Measurements from ENCODE around the gene MMP24. TPM values are rescaled to one million over a fixed set of nuclear protein-coding genes. Genes with fewer than 3 reads are reported as not detected.
"Not testable (repeated sequence)": the region's sequence is repeated elsewhere in the genome, so short reads cannot be mapped to it uniquely, and the experiment has no call there.

MMP24 gene
- total RNA-seq, 2 donors from 2014 or later = 0.96 to 1.7 TPM

GRCh38 chr20:35196313-35196712, 30.2 kb upstream of the MMP24 start:
- intact Hi-C loops (cut with DNase I) = no loop called here
- Histone ChIP-seq H3K27ac (no peak overlapping the region), H3K4me3 (no peak overlapping the region)

GRCh38 chr20:35199740-35200139, 26.8 kb upstream of the MMP24 start:
- H3K27me3 ChIP-seq (replicated peaks; ENCODE audit: insufficient read depth) = no peaks in the 10 kb centered on the region
- H3K4me3 ChIP-seq = no peak overlapping the region
- TF ChIP-seq POLR2A (IDR thresholded peaks at IDR 0.05) (no peak), POLR2AphosphoS5 (IDR thresholded peaks at IDR 0.05) (no peak), CTCF (IDR thresholded peaks at IDR 0.05) (no peak)
- H3K36me3 ChIP-seq = no peaks in the 10 kb centered on the region
- no peaks in the 10 kb centered on the region for H3K9me3 ChIP-seq
- no peak overlapping the region for H3K27ac ChIP-seq
- intact Hi-C loops (cut with DNase I) = loop anchor here (10.0 kb wide), 1 partner anchor 325 kb away; the partner anchor contains the start of genes ACSS2 and GGT7
- H3K4me1 ChIP-seq (replicated peaks) = no peaks in the 10 kb centered on the region
- no peak for DNase-seq (ENCODE audit: low spot score)

More at GRCh38 chr20:35196313-35196712, 30.2 kb upstream of the MMP24 start:
- H3K27me3 ChIP-seq (replicated peaks; ENCODE audit: insufficient read depth) = no peaks in the 10 kb centered on the region
- no peaks in the 10 kb centered on the region for H3K9me3 ChIP-seq
- no peaks in the 10 kb centered on the region for H3K4me1 ChIP-seq (replicated peaks)
- H3K36me3 ChIP-seq = no peaks in the 10 kb centered on the region
- TF ChIP-seq POLR2A (IDR thresholded peaks at IDR 0.05) (no peak), CTCF (IDR thresholded peaks at IDR 0.05) (no peak), POLR2AphosphoS5 (IDR thresholded peaks at IDR 0.05) (no peak)
- DNase-seq (ENCODE audit: low spot score) = no peak

- H3K27me3 ChIP-seq (replicated peaks; ENCODE audit: insufficient read depth) = no peaks in the 10 kb centered on the region
- no peak for DNase-seq (ENCODE audit: low spot score)
- no peak for TF ChIP-seq POLR2AphosphoS5 (IDR thresholded peaks at IDR 0.05)
- no peak for TF ChIP-seq CTCF (IDR thresholded peaks at IDR 0.05)
- TF ChIP-seq POLR2A (IDR thresholded peaks at IDR 0.05) = no peak
- H3K4me3 ChIP-seq = no peak overlapping the region
- no peak overlapping the region for H3K27ac ChIP-seq
- WGBS = 83% methylated on average over 1 of the region's 1 CpG
- intact Hi-C loops (cut with DNase I) = loop anchor here (10.0 kb wide), 1 partner anchor 325 kb away; the partner anchor contains the start of genes ACSS2 and GGT7
- H3K4me1 ChIP-seq (replicated peaks) = no peaks in the 10 kb centered on the region
- no peaks in the 10 kb centered on the region for H3K9me3 ChIP-seq
- H3K36me3 ChIP-seq = no peaks in the 10 kb centered on the region
Measured at GRCh38 chr20:35200267-35200666, 26.2 kb upstream of the MMP24 start.

GRCh38 chr20:35201467-35201866, 25.0 kb upstream of the MMP24 start:
- not testable (repeated sequence) for H3K27ac ChIP-seq; H3K4me3 ChIP-seq; DNase-seq (ENCODE audit: low spot score); H3K4me1 ChIP-seq (replicated peaks); H3K27me3 ChIP-seq (replicated peaks; ENCODE audit: insufficient read depth); H3K9me3 ChIP-seq; H3K36me3 ChIP-seq
- 85% methylated on average over 5 of the region's 5 CpGs for WGBS
- intact Hi-C loops (cut with DNase I) = loop anchor here (10.0 kb wide), 1 partner anchor 327 kb away; the partner anchor contains the start of genes ACSS2 and GGT7

- no peaks in the 10 kb centered on the region for H3K36me3 ChIP-seq
- no peak for DNase-seq (ENCODE audit: low spot score)
- no peaks in the 10 kb centered on the region for H3K9me3 ChIP-seq
- no peaks in the 10 kb centered on the region for H3K27me3 ChIP-seq (replicated peaks; ENCODE audit: insufficient read depth)
- H3K4me1 ChIP-seq (replicated peaks) = no peaks in the 10 kb centered on the region
- H3K4me3 ChIP-seq = no peak overlapping the region
- intact Hi-C loops (cut with DNase I) = loop anchor here (5.0 to 10.0 kb wide), 3 partner anchors 60 to 332 kb away; partner anchors contain the start of genes ACSS2, GGT7 and TRPC4AP
- WGBS = 80% methylated on average over 1 of the region's 1 CpG
- no peak overlapping the region for H3K27ac ChIP-seq
- no peak for TF ChIP-seq POLR2A (IDR thresholded peaks at IDR 0.05)
Measured at GRCh38 chr20:35206802-35207201, 19.7 kb upstream of the MMP24 start.

GRCh38 chr20:35207950-35208611, 18.4 kb upstream of the MMP24 start:
- intact Hi-C loops (cut with DNase I) = loop anchor here (2.0 to 10.0 kb wide), 4 partner anchors 59 to 333 kb away; partner anchors contain the start of genes ACSS2, EDEM2, GGT7 and TRPC4AP

More at GRCh38 chr20:35207950-35208611, 18.4 kb upstream of the MMP24 start:
- peak; percentile 54 to 90 (median 85) for TF ChIP-seq CTCF (IDR thresholded peaks at IDR 0.05)
- no peak for TF ChIP-seq POLR2A (IDR thresholded peaks at IDR 0.05)
- TF ChIP-seq POLR2AphosphoS5 (IDR thresholded peaks at IDR 0.05) = peak; percentile 77
- Histone ChIP-seq H3K9me3 (no peaks in the 10 kb centered on the region), H3K4me1 (replicated peaks) (no peaks in the 10 kb centered on the region), H3K36me3 (no peaks in the 10 kb centered on the region), H3K27me3 (replicated peaks; ENCODE audit: insufficient read depth) (no peaks in the 10 kb centered on the region), H3K4me3 (no peak overlapping the region), H3K27ac (peak overlapping the region; percentile 78)
- DNase-seq (ENCODE audit: low spot score) = peak; percentile 82
- WGBS = 15% methylated on average over 8 of the region's 8 CpGs

Measured in prostate gland (tissue), 2 donors.